Fibroblast of peridontal ligament (primary cell): ENCODE results near the gene METTL24.
A peak's percentile ranks its signal among the peaks of the same experiment; 100 is the strongest.

Experiments used
- DNase-seq: peaks from one replicate; pipeline ENCODE4 v3.0.0-alpha.2; 2010; ENCODE audit errors: extremely low read depth

The METTL24 gene

GRCh38 chr6:110334423-110335180 is 23.5 kb downstream of the METTL24 start:
- no peak for DNase-seq

- DNase-seq = no peak
Measured at GRCh38 chr6:110332281-110332680, 25.9 kb downstream of the METTL24 start.

- DNase-seq = no peak
Measured at GRCh38 chr6:110331816-110332215, 26.3 kb downstream of the METTL24 start.

- no peak for DNase-seq
Measured at GRCh38 chr6:110331390-110331789, 26.8 kb downstream of the METTL24 start.

- DNase-seq = peak; percentile 27
Measured at GRCh38 chr6:110329714-110330436, 28.3 kb downstream of the METTL24 start.

- DNase-seq = peak; percentile 43
Measured at GRCh38 chr6:110329348-110329713, 28.8 kb downstream of the METTL24 start.

GRCh38 chr6:110328259-110328658 is 29.9 kb downstream of the METTL24 start:
- DNase-seq = peak; percentile 29

GRCh38 chr6:110327391-110327790 is 30.8 kb downstream of the METTL24 start:
- DNase-seq = peak; percentile 22

GRCh38 chr6:110326609-110327008 is 31.5 kb downstream of the METTL24 start:
- DNase-seq = no peak

GRCh38 chr6:110326057-110326456 is 32.1 kb downstream of the METTL24 start:
- DNase-seq = no peak

- peak; percentile 90 for DNase-seq
Measured at GRCh38 chr6:110325197-110325596, 33.0 kb downstream of the METTL24 start.

- DNase-seq = no peak
Measured at GRCh38 chr6:110324548-110324947, 33.6 kb downstream of the METTL24 start.

GRCh38 chr6:110323258-110323657 is 34.9 kb downstream of the METTL24 start:
- DNase-seq = no peak

- DNase-seq = no peak
Measured at GRCh38 chr6:110322874-110323242, 35.3 kb downstream of the METTL24 start.

- no peak for DNase-seq
Measured at GRCh38 chr6:110322151-110322873, 35.8 kb downstream of the METTL24 start.

- DNase-seq = no peak
Measured at GRCh38 chr6:110320307-110320706, 37.8 kb downstream of the METTL24 start.

GRCh38 chr6:110319843-110320242 is 38.3 kb downstream of the METTL24 start:
- no peak for DNase-seq

- DNase-seq = no peak
Measured at GRCh38 chr6:110319381-110319780, 38.8 kb downstream of the METTL24 start.

- DNase-seq = no peak
Measured at GRCh38 chr6:110318971-110319370, 39.2 kb downstream of the METTL24 start.

GRCh38 chr6:110317646-110318045 is 40.5 kb downstream of the METTL24 start:
- DNase-seq = no peak

- DNase-seq = no peak
Measured at GRCh38 chr6:110317189-110317588, 41.0 kb downstream of the METTL24 start.

- DNase-seq = no peak
Measured at GRCh38 chr6:110315869-110316398, 42.2 kb downstream of the METTL24 start.
